Measurements from ENCODE around the gene LRP1B. TPM values are rescaled to one million over a fixed set of nuclear protein-coding genes. Genes with fewer than 3 reads are reported as not detected.

Gene LRP1B
- polyA plus RNA-seq, 2 of the 4 experiments (the other 2 are of a cell fraction): 0.03 TPM; not detected in 1

DNA sequence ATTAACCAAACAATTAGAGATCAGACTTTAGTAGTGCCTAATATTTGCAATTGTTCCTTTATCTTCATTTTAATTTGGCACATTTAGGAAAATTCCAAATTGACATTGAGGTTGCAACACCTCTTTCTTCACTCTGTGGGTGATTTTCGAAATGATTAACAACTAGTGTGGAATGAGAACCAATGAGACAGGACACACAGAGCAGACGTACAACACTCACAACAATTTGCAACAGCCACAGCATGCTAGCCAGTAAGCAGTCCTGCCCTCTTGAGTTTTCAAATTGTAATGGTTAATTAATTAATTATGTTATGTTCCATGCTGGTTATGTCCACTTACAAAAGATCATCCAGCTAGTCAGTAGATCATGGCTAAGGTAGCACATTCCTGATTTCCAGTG, 339.3 kb downstream of the LRP1B start (continued):
- no peak for TF ChIP-seq HOXA7 (CRISPR knock-in tag; IDR thresholded peaks at IDR 0.05)

DNA sequence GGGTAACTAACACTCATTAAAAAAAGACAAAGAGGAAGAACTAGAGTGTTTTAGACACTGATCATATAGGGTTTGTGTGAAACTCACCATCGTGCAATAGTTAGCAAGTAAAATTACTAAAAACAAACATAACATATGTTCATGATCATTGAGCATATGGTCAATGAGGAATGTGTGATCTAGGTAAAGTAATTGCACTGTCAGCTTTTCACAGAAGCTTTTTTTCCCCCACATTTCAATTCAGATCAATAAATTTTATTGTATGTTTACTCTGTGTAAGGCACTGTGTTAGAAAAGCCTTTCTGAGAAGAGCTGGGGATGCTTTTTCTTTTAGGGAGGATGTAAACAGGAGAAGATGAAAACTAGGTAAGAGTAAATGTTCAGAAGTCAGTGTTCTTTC, 348.2 kb downstream of the LRP1B start:
- no peak overlapping the region for H3K27ac ChIP-seq
- WGBS (ENCODE audit: missing lambda C conversion rate): 0% methylated on average over 1 of the region's 1 CpG
- no peak for FAIRE-seq
- H3K4me2 ChIP-seq: no peak overlapping the region
- ChIA-PET CTCF (no interaction called here), POLR2A (interaction anchor here (0.6 kb wide), 1 partner anchor 333 kb away, joined by 9 read pairs; no protein-coding TSS in a partner anchor)
- no peak for ATAC-seq
- no peaks in the 10 kb centered on the region for H3K4me1 ChIP-seq
- H3K4me3 ChIP-seq: no peak overlapping the region
- DNase-seq (ENCODE audit: low read depth in 1 of 2, low spot score in 1 of 2): no peak
- TF ChIP-seq MAFK (IDR thresholded peaks at IDR 0.05; ENCODE audit: partially characterized antibody): peak; percentile 58
- TF ChIP-seq EHMT2 (IDR thresholded peaks at IDR 0.05; ENCODE audit: low read depth): no peak
- H3K9me3 ChIP-seq: no peaks in the 10 kb centered on the region

DNA sequence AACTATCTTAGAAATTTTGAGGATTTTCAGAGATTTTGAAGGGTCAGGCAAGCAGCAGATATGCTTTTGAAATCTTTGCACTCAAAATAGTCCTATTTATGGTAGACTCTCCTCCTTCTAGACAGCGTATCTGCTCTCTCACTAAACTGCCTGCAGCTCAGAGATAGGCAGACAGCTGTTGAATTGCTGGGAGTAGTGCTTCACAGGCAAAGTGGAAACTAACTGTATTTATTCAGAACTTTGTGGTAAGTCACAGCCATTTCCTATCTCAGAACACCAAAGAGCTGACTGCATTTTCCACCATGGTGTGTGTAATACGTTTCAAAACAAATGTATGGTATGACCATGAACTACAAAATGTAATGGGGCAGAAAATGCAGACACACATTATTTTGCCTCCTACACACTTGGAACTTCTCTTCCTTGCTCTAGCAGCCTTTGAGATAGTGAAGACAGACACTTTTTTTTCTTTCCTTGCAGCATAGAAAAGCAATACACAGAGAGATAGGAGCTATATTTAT, 352.4 kb downstream of the LRP1B start:
- ATAC-seq (no peak), DNase-seq (ENCODE audit: low read depth in 1 of 2, low spot score in 1 of 2) (no peak), FAIRE-seq (no peak)
- no peaks in the 10 kb centered on the region for H3K9me3 ChIP-seq
- POLR2A ChIA-PET: no interaction called here
- H3K4me3 ChIP-seq: no peak overlapping the region
- H3K27ac ChIP-seq: no peak overlapping the region
- CTCF ChIA-PET: no interaction called here
- no peaks in the 10 kb centered on the region for H3K4me1 ChIP-seq
- 6% methylated on average over 2 of the region's 2 CpGs for WGBS (ENCODE audit: missing lambda C conversion rate)
- no peak overlapping the region for H3K4me2 ChIP-seq
- TF ChIP-seq ZSCAN20 (CRISPR knock-in tag; IDR thresholded peaks at IDR 0.05) (no peak), CEBPB (IDR thresholded peaks at IDR 0.05) (no peak), NFE2L2 (conservative IDR thresholded peaks at IDR 0.05; ENCODE audit: low read length) (no peak), CBX2 (IDR thresholded peaks at IDR 0.05; ENCODE audit: borderline replicate concordance, low read depth) (no peak), TFCP2L1 (CRISPR knock-in tag; IDR thresholded peaks at IDR 0.05) (no peak), KDM1A (IDR thresholded peaks at IDR 0.05; ENCODE audit: low read depth) (no peak), SMC3 (IDR thresholded peaks at IDR 0.05) (no peak)
- TF ChIP-seq, protein P1, sequence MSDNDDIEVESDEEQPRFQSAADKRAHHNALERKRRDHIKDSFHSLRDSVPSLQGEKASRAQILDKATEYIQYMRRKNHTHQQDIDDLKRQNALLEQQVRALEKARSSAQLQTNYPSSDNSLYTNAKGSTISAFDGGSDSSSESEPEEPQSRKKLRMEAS (IDR thresholded peaks at IDR 0.05): no peak
- TF ChIP-seq, protein P2, sequence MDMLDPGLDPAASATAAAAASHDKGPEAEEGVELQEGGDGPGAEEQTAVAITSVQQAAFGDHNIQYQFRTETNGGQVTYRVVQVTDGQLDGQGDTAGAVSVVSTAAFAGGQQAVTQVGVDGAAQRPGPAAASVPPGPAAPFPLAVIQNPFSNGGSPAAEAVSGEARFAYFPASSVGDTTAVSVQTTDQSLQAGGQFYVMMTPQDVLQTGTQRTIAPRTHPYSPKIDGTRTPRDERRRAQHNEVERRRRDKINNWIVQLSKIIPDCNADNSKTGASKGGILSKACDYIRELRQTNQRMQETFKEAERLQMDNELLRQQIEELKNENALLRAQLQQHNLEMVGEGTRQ (IDR thresholded peaks at IDR 0.05): no peak

DNA sequence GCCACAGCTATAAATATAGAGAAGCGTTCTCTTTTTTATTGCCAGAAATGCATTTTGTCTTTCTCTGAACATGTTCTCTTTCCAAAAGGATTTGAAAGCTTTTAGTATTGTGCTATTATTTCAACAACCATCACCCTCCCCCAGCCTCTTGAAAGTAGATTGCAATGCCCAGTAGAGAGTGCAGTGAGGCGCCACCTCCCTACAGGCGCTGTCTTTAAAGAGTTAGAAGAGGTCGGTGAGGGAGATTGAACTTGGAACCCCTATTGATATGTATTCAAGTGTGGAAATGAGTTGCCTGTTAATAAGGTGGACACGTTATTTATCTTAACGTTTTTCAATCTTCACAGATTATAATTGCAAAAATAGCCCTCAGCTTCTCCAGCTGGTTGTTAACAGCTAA, 360.3 kb downstream of the LRP1B start:
- WGBS (ENCODE audit: missing lambda C conversion rate): 14% methylated on average over 6 of the region's 6 CpGs
- Histone ChIP-seq H3K27ac (no peak overlapping the region), H3K4me1 (no peaks in the 10 kb centered on the region), H3K4me2 (no peak overlapping the region), H3K4me3 (no peak overlapping the region), H3K9me3 (no peaks in the 10 kb centered on the region)
- POLR2A ChIA-PET: no interaction called here
- TF ChIP-seq FOSL2 (IDR thresholded peaks at IDR 0.05) (no peak), FOSL2 (CRISPR knock-in tag; IDR thresholded peaks at IDR 0.05) (no peak), HEYL (CRISPR knock-in tag; IDR thresholded peaks at IDR 0.05) (no peak)
- no peak for DNase-seq (ENCODE audit: low read depth in 1 of 2, low spot score in 1 of 2)
- no peak for ATAC-seq
- FAIRE-seq: no peak
- CTCF ChIA-PET: no interaction called here

DNA sequence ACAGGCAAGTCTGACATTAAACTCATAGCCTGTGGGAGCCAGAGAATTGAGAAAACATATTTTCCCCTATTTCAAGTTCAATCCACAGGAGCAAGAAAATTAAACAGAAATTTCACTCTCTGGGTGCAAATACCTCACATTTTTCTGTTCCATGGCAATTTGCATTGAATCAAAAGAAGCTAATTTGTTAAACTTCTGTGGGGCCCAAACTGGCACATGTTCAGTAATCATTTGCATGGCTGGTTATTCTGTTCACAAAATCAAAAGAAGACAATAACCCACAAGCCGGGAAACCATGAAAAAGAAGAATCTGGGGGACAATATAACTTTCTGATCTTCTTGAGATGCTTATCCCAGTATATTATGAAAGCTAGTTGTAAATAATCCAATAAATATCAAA, 363.1 kb downstream of the LRP1B start:
- no peak for DNase-seq (ENCODE audit: low read depth in 1 of 2, low spot score in 1 of 2)
- ChIA-PET POLR2A (no interaction called here), CTCF (no interaction called here)
- TF ChIP-seq, protein P1 (IDR thresholded peaks at IDR 0.05): no peak
- TF ChIP-seq RFX5 (IDR thresholded peaks at IDR 0.05) (no peak), BHLHE40 (IDR thresholded peaks at IDR 0.05; ENCODE audit: low read depth, low read length) (no peak), ZNF302 (CRISPR knock-in tag; IDR thresholded peaks at IDR 0.05) (no peak)
- TF ChIP-seq, protein P3, sequence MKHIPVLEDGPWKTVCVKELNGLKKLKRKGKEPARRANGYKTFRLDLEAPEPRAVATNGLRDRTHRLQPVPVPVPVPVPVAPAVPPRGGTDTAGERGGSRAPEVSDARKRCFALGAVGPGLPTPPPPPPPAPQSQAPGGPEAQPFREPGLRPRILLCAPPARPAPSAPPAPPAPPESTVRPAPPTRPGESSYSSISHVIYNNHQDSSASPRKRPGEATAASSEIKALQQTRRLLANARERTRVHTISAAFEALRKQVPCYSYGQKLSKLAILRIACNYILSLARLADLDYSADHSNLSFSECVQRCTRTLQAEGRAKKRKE (CRISPR knock-in tag; IDR thresholded peaks at IDR 0.05; ENCODE audit: low read depth): no peak
- H3K27ac ChIP-seq: no peak overlapping the region
- no peak overlapping the region for H3K4me3 ChIP-seq
- 9% methylated on average over 1 of the region's 1 CpG for WGBS (ENCODE audit: missing lambda C conversion rate)
- H3K9me3 ChIP-seq: no peaks in the 10 kb centered on the region
- H3K4me1 ChIP-seq: no peaks in the 10 kb centered on the region
- no peak overlapping the region for H3K4me2 ChIP-seq
- ATAC-seq: no peak
- no peak for FAIRE-seq

All from A549 (cell line).